GM10847 (cell line): ENCODE results near the gene SMIM1.

Experiments
- POLR2A ChIP-seq: IDR thresholded peaks from 2 replicates; pipeline ENCODE4 v1.6.1; 2011; ENCODE audit not compliant: insufficient read length; ENCODE audit errors: extremely low read depth

SMIM1 gene

GRCh38 chr1:3746830-3747521 lies 25.6 kb upstream of the SMIM1 start:
- peak; percentile 43 for TF ChIP-seq POLR2A

GRCh38 chr1:3747522-3747848 lies 25.1 kb upstream of the SMIM1 start:
- no peak for TF ChIP-seq POLR2A

- no peak for TF ChIP-seq POLR2A
Observed at GRCh38 chr1:3747903-3748302, 24.6 kb upstream of the SMIM1 start.

GRCh38 chr1:3749512-3749911 lies 23.0 kb upstream of the SMIM1 start:
- no peak for TF ChIP-seq POLR2A

GRCh38 chr1:3750741-3751140 lies 21.8 kb upstream of the SMIM1 start:
- TF ChIP-seq POLR2A, result no peak

- no peak for TF ChIP-seq POLR2A
Observed at GRCh38 chr1:3752400-3752945, 20.1 kb upstream of the SMIM1 start, which contains the start of gene CCDC27. CCDC27 (plus strand) TSS chr1:3752450; CDS start chr1:3752482, 32 bp downstream.

GRCh38 chr1:3753656-3754454 lies 18.7 kb upstream of the SMIM1 start:
- no peak for TF ChIP-seq POLR2A

- TF ChIP-seq POLR2A, result no peak
Observed at GRCh38 chr1:3756394-3756793, 16.2 kb upstream of the SMIM1 start.

GRCh38 chr1:3759164-3759563 lies 13.4 kb upstream of the SMIM1 start:
- no peak for TF ChIP-seq POLR2A

GRCh38 chr1:3759796-3760195 lies 12.8 kb upstream of the SMIM1 start:
- TF ChIP-seq POLR2A, result no peak

- TF ChIP-seq POLR2A, result no peak
Observed at GRCh38 chr1:3761296-3762010, 11.1 kb upstream of the SMIM1 start.

GRCh38 chr1:3762151-3762872 lies 10.2 kb upstream of the SMIM1 start:
- no peak for TF ChIP-seq POLR2A

GRCh38 chr1:3762873-3763228 lies 9.7 kb upstream of the SMIM1 start:
- no peak for TF ChIP-seq POLR2A

GRCh38 chr1:3763351-3764125 lies 9.0 kb upstream of the SMIM1 start:
- no peak for TF ChIP-seq POLR2A
